ENCODE results near the gene ACLY. TPM values are rescaled to one million over a fixed set of nuclear protein-coding genes. Genes with fewer than 3 reads are reported as not detected.

Gene ACLY
- total and polyA plus RNA-seq, 2 of the 13 experiments (the other 11 are each of a cell fraction or from before 2014, with no cell fraction given) = 111 to 218 TPM

DNA sequence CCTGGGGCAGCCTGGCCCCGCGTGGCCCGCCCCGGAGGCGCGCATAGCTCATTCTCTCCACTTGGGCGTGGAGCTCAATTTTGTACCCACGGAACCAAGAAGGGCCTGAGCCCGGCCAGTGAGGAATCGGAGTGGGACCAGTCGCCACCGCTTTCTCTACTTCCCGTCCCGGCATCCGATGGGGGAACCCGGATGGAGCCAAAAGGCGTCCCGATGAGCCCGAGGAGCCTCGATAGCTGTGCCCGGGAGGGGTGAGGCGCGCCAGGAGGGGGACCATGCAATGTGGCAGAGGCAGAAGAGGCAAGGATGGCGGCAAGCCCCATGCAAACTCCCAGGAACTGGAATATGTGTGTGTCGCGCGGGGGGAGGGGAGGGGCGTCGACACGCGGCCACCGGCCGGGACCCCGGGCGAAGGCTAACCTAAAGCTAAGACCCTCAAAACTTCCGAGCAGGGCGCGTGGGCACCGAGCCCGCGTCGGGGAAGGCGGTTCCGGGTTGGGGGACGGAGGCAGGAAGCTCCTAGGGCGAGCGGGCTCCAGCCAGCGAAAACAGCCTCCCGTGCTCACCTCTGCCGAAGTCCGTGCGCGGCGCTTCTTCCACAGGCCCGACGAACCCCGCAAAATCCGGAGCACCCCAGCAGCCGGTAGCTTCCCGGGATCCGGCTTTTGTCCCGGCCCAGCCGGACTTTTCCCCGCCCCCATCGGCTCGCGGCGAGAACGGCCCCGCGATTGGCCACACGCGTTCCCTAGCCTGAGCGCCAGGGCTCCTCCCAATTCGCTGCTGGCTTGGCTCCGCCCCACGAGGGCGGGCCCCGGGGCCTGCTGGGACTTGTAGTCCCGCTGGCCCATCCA is at the start of gene ACLY (continued):
- TF ChIP-seq KLF11 (CRISPR knock-in tag; IDR thresholded peaks at IDR 0.05) = no peak
- 0 out of 2 replicates have a peak, but pooled peaks have one; percentile 10 for TF ChIP-seq ZNF136 (CRISPR knock-in tag; IDR thresholded peaks at IDR 0.05; ENCODE audit: low read depth)
- peak; percentile 52; the same call in 1 of the 2 replicates for TF ChIP-seq ZNF782 (CRISPR knock-in tag; IDR thresholded peaks at IDR 0.05; ENCODE audit: borderline replicate concordance)
- TF ChIP-seq, protein P1, sequence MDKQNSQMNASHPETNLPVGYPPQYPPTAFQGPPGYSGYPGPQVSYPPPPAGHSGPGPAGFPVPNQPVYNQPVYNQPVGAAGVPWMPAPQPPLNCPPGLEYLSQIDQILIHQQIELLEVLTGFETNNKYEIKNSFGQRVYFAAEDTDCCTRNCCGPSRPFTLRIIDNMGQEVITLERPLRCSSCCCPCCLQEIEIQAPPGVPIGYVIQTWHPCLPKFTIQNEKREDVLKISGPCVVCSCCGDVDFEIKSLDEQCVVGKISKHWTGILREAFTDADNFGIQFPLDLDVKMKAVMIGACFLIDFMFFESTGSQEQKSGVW (CRISPR knock-in tag; IDR thresholded peaks at IDR 0.05; ENCODE audit: borderline replicate concordance) = no peak
- TF ChIP-seq IKZF1 (IDR thresholded peaks at IDR 0.05) = no peak
- TF ChIP-seq TIGD3 (CRISPR knock-in tag; IDR thresholded peaks at IDR 0.05; ENCODE audit: borderline replicate concordance) = peak; percentile 34; the same call in 1 of the 2 replicates
- TF ChIP-seq MED1 (CRISPR knock-in tag; IDR thresholded peaks at IDR 0.05) = peak; percentile 36; the same call in 1 of the 2 replicates
- TF ChIP-seq XRCC5 (optimal IDR thresholded peaks at IDR 0.05; ENCODE audit: low read length) = peak; percentile 35
- TF ChIP-seq ZNF343 (CRISPR knock-in tag; IDR thresholded peaks at IDR 0.05) = peak; percentile 79; the same call in 1 of the 2 replicates
- no peak for TF ChIP-seq ZNF672 (CRISPR knock-in tag; IDR thresholded peaks at IDR 0.05)
- TF ChIP-seq REXO4 (CRISPR knock-in tag; IDR thresholded peaks at IDR 0.05; ENCODE audit: borderline replicate concordance) = 0 out of 2 replicates have a peak, but pooled peaks have one; percentile 41
- TF ChIP-seq SOX13 (IDR thresholded peaks at IDR 0.05) = no peak
- TF ChIP-seq SOX13 (CRISPR knock-in tag; conservative IDR thresholded peaks at IDR 0.05 in 1 of 2, IDR thresholded peaks at IDR 0.05 in 1 of 2) = 0 out of 4 replicates have a peak, but pooled peaks of 1 of the 2 experiments have one; percentile 4
- TF ChIP-seq ZBTB21 (CRISPR knock-in tag; IDR thresholded peaks at IDR 0.05) = no peak
- no peak for TF ChIP-seq DMAP1 (CRISPR knock-in tag; IDR thresholded peaks at IDR 0.05)
- TF ChIP-seq ZFP82 (CRISPR knock-in tag; IDR thresholded peaks at IDR 0.05; ENCODE audit: borderline replicate concordance) = peak; percentile 46; the same call in 1 of the 2 replicates
- no peak for TF ChIP-seq RBAK (CRISPR knock-in tag; IDR thresholded peaks at IDR 0.05)
- TF ChIP-seq JUNB (CRISPR knock-in tag; IDR thresholded peaks at IDR 0.05; ENCODE audit: borderline replicate concordance) = peak; percentile 20; the same call in 1 of the 2 replicates
- TF ChIP-seq ZMYM4 (CRISPR knock-in tag; IDR thresholded peaks at IDR 0.05) = peak; percentile 29; the same call in 1 of the 2 replicates
- peak; percentile 96; the same call in 1 of the 2 replicates for TF ChIP-seq ZBED4 (CRISPR knock-in tag; IDR thresholded peaks at IDR 0.05; ENCODE audit: borderline replicate concordance)
- peak; percentile 6 for TF ChIP-seq SKI (IDR thresholded peaks at IDR 0.05; ENCODE audit: partially characterized antibody)
- TF ChIP-seq, protein P2, sequence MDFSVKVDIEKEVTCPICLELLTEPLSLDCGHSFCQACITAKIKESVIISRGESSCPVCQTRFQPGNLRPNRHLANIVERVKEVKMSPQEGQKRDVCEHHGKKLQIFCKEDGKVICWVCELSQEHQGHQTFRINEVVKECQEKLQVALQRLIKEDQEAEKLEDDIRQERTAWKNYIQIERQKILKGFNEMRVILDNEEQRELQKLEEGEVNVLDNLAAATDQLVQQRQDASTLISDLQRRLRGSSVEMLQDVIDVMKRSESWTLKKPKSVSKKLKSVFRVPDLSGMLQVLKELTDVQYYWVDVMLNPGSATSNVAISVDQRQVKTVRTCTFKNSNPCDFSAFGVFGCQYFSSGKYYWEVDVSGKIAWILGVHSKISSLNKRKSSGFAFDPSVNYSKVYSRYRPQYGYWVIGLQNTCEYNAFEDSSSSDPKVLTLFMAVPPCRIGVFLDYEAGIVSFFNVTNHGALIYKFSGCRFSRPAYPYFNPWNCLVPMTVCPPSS (IDR thresholded peaks at IDR 0.05) = no peak
- peak; percentile 80; the same call in 1 of the 2 replicates for TF ChIP-seq SNAI1 (CRISPR knock-in tag; IDR thresholded peaks at IDR 0.05; ENCODE audit: borderline replicate concordance)

Measured in HepG2 (cell line).